GM21723 (cell line): ENCODE data around the gene ACTN3.
"Not testable (repeated sequence)": the region's sequence is repeated elsewhere in the genome, so short reads cannot be mapped to it uniquely, and the experiment has no call there.

Experiments
- ATAC-seq: cut with Tn5 transposase; IDR thresholded peaks from one replicate; pipeline ENCODE4 v1.9.1; 2021; ENCODE audit warnings: mild to moderate bottlenecking, moderate library complexity; ENCODE audit not compliant: unreplicated experiment

Gene ACTN3

DNA sequence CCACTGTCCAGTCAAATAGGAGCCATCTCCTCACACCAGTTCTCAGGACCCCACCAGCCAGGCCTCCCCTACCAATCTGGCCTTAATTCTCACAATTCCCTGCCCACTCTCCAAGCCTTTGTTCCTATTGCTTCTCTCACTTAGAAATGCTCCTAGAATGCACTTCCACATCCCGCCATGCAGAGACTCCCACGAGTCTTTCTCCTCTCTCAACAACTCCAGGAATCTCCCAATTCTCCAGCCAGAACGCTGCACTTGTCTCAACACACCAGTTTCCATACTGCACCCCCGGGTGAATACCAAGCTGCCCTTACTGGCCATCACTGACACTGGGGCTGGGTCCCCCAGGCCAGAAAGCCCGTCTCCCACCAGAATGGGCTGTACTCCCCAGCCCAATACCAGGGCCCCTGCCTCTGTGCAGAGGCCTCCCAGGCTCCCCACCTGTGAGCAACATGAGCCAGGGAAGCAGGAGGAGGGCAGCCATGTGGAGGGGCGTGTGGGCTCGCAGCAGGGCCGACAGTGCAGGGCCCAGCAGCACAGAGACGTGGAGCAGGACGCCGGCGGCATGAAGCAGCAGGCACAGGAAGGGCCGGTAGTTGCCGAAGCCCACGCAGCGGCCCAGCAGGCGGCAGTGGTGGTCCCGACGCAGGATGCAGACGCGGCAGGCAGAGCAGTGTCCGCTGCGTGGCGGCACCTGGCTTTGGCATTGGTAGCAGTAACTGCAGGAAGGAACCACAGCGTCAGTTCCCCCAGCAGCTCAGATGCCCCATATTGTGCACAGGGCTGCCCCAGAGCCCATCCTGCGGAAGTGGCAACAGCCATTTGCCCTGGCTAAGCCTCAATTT lies 3.2 kb upstream of the ACTN3 start:
- ATAC-seq = no peak

DNA sequence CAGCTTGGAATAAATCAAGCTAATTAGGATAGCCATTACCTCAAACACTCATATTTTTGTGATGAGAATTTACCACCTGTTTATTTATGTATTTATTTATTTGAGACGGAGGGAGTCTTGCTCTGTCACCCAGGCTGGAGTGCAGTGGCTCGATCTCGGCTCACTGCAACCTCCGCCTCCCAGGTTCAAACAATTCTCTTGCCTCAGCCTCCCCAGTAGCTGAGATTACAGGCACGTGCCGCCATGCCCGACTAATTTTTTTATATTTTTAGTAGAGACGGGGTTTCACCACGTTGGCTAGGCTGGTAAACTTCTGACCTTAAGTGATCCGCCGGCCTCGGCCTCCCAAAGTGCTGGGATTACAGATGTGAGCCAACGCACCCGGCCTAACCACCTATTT lies 1.8 kb upstream of the ACTN3 start:
- ATAC-seq = not testable (repeated sequence)

DNA sequence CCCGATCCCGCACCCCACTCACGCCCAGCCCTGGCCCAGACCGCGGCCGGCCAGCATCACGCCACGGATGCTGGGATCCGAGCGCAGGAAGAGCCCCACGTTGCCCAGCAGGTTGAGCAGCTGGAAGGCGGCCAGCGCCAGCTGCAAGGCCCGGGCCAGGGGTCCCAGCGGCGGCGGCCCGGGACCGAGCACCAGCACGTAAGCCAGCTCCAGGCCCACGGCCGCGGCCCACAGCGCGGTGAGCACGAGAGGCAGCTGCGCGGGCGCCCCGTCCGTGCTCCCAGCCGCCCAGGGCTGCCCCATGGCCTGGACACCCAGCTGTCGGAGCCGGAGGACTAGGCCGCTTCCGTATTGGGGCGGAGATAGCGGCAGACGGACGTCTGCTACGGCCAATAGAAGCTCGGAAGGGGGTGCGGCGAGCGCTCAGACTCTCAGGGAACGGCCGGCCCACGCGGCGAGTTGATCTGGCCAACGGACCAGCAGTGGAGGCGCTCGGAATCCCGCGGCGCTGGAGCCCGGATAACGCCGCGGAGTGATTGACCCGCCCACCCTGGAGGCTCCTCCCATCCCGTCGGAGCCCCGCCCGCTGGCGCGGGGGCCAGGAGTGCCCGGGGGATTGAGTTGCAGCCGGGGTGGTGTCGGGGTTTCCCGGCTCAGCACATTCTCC lies 869 bp upstream of the ACTN3 start, which contains the start of gene ZDHHC24:
TSS of gene ZDHHC24 (minus strand) at position 348 of the 667 bp plus-strand sequence. CDS start at position 303, 45 bp downstream.
- peak; percentile 83 for ATAC-seq

DNA sequence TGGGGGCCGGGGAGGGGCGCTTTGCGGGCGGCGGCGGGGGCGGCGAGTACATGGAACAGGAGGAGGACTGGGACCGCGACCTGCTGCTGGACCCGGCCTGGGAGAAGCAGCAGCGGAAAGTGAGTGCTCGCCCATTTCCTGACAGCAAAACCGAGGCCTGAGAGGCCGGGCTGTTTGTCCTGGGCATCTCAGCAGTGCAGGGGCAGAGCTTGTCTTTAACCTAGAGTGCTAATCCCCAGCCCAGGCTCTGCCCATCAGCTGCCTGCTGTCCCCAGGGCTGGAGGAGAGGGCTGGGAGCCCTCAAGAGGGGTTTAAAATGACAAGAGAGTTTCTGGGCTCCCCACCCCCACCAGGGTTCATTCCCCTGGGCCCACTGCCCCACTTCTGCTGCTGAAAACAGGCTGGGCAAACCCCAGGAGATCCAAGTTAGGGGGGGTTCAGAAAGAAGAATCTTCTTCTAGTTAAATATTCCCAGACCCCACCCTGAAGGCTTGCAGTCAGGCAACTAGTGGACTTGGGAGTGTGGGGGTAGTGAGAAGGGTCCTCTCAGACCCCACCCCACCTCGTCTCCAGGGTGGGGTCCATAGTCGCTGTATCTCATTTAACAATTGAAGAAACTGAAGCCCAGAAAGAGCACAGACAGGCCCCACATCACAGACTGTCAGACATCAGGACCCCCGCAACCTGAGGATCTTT lies 411 bp downstream of the ACTN3 start:
- ATAC-seq = no peak

DNA sequence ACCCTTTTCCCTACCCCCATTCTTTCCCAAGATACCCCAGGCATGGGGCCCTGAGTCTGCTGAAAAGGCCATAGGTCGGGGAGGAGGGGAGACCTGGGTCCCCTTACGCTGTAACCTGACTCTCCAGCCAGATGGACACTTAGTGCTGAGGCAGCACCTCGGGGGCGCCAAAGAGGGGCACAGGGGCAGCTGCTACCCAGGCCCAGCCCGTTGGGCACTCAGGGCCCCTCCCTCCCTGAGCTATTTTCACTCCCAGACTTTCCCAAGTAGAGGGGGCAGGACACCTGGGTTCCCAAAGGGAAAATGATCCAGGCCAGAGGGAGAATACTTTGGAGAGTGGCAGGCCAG lies 933 bp downstream of the ACTN3 start:
- ATAC-seq = no peak

DNA sequence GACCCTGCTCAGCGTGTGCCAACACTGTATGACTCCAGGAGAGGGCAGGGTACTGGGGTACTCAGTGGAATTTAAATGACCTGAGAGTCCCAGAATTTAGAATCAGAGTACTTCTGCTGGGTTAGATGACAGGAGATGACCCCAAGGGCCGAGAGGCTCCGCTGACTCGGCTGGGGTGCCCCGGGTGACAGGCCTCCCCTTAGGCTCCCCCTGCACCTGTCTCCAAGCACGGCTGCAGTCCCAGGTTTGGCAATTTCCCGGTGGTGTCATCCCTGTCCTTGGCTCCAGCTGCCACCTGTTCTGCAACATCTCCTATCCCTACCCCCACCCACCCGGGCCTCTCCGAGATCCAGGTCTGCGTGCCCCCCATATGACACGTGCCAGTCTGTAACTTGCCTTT lies 1.3 kb downstream of the ACTN3 start:
- ATAC-seq = no peak

DNA sequence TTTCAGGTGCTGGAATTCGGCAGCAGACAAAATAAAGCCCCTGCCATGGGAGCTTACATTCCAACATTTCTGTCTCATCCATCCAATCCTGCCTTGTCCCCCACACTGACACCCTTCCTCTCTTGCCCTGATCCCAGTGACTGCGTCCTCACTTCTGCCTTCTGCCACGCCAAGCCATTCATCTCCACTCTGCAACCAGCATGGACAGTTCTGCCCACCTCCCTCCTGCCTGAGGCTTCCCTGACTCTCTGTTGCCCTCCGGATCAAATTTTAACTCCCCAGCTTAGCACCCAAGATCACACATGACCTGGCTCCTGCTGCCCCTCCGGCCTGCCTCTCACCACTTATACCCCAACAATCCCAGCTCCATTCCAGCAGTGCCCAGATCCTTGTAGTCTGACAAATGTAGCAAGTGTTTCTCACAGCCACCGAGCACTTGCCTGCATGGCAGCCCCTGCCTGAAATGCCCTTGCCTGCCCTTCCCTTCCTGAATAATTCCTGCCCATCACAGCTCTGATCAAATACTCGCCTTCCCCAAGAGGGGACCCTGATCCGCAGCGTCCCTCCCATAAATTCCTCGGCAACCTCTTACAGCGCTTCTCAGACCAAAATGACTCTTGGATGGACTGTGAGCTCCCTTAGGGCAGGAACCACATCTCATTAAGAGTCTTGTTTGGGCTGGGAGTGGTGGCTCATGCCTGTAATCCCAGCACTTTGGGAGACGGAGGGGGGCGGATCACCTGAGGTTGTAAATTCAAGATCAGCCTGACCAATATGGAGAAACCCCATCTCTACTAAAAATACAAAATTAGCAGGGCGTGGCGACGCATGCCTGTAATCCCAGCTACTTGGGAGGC lies 2.3 kb downstream of the ACTN3 start:
- ATAC-seq = no peak

DNA sequence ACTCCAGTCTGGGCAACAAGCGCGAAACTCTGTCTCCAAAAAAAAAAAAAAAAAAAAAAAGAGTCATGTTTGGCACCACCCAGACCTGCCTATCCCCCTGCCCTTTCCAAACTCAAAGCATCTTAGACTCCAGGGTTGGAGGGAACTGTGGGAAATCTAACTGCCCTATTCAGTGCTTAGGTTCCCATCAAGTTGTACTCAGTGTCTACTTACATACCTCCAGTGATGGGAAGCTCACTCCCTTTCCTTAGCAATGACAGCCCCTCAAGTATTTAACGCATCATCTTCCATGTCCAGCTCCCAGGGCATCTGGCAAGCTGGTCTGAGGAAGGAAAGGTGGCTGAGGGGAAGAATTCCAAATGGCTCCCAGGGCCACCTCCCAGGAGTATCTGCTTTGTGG lies 3.0 kb downstream of the ACTN3 start:
- ATAC-seq = no peak

DNA sequence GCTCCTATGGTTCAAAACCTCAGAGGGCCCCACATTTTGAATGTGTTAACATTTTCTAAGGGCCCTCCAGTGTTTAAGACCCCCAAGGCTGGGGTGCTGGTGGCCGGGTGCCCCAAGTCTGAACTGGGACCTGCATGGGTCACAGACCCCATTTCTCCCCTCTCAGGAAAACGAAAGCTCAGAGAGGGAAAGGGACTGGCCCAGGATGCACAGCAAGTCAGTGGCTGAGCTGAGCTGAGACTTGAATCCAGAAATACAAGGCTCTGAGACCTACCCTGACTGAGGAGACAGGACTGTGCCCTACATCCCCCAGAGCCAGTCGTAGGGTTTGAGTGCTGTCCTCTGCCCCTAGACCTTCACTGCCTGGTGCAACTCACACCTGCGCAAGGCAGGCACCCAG lies 4.2 kb downstream of the ACTN3 start:
- no peak for ATAC-seq

DNA sequence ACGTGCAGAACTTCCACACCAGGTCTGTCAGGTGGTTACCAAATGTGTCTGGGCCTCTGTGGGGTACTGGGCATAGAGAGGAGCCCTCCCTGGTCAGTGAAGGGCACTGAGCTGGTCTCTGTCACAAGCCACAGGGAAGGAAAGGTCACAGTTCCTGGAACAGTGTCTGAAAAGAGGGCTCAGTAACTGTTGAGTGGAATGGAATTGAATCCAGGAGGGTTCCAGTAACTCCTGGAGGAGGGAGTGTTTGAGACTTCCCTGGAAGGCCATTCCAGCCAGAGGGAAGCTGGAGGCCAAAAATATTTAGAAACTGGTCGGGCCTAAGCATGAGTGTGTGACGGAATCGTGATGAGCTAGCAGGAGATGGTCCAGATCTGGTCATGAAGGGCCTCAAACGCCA lies 7.9 kb downstream of the ACTN3 start:
- ATAC-seq = no peak

DNA sequence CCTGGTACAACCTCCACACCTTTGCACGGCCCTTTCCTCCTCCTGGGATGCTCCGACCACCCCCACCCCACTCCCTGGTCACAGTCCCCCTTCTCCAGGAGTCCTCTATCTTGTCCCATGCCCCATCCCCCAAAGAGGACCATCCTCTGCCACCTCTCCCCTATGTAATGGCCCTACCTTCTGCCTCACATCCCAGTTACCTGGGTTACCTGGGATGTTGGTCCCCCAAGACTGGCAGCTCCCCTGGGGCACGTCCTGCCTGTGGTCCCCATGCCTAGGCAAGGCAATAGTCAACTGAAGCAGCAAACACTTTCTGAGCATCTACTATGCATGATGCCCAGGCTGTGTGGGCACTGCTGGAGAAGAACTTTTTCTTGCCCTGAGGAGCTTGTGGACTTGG lies 8.7 kb downstream of the ACTN3 start:
- no peak for ATAC-seq

DNA sequence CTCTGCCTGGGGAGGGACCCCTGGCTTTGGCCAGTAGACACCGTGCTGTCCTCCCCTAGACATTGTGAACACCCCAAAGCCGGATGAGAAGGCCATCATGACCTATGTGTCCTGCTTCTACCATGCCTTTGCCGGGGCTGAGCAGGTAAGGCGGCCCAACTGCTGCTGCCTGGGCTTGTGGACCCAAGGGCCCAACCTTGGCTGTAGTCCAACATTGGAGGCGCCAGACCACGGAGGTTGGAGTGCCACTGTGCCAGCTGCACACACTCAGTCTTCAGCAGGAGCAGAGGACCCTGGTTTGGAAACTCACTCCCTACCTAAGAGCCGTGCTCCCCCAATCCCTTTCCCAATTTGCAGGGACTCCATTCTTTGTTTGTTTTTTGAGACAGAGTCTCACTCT lies 9.4 kb downstream of the ACTN3 start:
- no peak for ATAC-seq

DNA sequence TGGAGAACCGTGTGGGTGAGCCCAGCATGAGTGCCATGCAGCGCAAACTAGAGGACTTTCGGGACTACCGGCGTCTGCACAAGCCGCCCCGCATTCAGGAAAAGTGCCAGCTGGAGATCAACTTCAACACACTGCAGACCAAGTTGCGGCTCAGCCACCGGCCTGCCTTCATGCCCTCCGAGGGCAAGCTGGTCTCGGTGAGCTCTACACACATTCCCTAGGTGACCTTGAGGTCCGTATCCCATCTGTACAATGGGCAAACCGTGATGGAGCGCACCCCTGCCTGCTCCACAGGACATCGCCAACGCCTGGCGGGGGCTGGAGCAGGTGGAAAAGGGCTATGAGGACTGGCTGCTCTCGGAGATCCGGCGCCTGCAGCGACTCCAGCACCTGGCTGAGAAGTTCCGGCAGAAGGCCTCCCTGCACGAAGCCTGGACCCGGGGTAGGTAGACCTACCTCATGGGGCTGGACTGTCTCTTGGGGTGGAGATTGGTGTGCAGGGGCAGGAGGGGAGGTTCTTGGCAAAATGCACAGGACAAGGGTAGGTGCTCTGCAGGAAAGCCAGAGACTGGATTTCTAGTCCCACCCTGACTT lies 11.1 kb downstream of the ACTN3 start:
- ATAC-seq = no peak

DNA sequence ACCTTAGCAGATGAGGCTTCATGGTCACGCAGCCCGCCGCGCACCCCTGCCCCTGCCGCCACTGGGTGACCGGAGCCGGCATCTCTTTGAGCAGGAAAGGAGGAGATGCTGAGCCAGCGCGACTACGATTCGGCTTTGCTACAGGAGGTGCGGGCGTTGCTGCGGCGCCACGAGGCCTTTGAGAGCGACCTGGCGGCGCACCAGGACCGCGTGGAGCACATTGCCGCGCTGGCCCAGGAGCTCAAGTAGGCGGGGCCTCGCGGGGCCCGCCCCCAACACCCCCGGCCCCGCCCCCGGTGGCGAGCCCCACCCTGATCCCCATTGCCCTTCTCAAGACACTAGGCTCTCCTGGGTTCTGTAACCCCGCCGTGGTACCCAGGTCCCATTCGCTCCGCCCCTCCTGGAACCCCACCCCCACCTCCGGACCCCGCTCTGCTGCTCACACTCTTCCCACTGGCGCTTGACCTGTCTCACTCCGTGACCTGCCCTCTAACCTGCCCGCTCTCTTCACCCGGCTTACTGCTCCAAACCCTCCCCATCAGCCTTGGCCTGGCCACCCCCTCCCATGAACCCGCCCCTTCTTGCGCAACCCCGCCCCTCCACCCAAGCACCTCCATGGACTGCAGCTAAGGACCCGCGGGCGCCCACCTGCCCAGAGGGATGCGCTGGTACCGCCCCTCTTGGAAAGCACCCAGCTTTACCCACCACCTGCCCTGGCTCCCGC lies 12.6 kb downstream of the ACTN3 start:
- ATAC-seq = no peak

DNA sequence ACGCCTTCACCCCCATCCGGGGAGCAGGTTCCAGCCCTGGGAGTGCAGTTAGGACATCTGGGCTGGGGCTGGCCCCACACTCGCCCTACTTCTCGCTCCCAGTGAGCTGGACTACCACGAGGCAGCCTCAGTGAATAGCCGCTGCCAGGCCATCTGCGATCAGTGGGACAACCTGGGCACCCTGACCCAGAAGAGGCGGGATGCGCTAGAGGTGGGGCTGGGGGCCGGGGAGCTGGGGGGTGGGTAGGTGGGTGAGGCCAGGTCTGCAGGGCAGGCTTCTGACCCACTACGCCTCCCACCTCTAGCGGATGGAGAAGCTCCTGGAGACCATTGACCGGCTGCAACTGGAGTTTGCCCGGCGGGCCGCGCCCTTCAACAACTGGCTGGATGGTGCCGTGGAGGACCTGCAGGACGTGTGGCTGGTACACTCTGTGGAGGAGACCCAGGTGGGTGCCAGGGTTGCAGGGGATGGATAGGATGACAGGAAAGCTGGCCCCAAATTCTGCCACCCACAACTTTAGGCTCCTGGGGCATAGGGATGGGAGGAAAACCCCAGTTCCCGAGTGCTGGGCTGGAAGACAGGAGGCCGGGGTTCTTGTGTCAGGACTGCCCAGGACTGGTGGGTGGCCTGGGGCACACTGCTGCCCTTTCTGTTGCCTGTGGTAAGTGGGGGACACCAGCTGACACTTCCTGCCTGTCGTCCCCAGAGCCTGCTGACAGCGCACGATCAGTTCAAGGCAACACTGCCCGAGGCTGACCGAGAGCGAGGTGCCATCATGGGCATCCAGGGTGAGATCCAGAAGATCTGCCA lies 13.4 kb downstream of the ACTN3 start:
- ATAC-seq = no peak

DNA sequence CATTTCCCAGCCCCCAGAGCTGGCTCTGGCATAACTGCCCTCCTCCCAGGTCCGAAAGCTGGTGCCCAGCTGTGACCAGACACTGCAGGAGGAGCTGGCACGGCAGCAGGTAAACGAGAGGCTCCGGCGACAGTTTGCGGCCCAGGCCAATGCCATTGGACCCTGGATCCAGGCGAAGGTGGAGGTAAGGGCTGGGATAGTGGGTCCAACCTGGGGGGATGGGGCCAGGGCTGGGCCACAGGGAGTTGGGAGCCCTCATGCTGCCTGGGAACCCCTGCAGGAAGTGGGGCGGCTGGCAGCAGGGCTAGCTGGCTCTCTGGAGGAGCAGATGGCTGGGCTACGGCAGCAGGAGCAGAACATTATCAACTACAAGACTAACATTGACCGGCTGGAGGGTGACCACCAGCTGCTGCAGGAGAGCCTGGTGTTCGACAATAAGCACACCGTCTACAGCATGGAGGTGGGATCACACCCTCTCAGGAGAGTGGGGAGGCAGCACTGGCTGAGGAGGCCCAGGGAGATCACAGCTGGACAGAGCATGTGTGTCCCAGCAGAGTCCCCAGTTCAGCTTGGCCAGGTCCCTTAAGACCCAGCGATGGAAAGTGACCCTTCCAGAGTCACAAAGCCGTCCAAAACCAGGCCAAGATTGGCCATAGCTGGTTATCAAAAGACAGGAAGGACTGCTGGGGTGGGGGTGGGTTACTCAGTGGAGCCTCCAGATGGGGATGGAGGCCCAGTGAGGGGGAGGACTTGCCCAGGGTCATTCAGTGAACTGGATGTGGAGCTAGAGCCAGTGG lies 14.7 kb downstream of the ACTN3 start:
- no peak for ATAC-seq

DNA sequence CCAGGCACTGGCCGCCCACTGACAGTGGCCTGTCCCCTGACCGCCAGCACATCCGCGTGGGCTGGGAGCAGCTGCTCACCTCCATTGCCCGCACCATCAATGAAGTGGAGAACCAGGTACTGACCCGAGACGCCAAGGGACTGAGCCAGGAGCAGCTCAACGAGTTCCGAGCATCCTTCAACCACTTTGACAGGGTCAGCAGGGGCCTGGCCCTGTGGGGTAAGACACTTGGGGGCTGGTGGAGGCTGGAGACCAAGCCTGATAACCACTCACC lies 15.2 kb downstream of the ACTN3 start:
- ATAC-seq = no peak

DNA sequence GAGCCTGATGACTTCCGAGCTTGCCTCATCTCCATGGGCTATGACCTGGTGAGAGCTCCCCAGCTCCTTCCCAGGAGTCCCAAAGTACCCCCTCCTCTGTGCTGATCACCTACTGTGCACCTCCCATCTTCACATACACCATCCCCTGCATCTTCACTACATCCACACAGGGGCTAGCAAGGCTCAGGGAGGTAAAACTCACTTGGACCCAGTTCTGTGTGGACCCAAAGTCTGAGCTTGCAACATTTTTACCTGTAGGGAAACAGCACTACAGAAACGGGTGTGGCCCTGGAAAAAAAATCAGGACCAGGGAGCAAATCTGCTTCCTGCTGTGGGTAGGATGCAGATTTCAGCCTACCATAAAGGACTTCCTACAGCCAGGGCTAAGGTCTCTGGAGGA lies 15.6 kb downstream of the ACTN3 start:
- no peak for ATAC-seq
